ENCODE results near the gene GMDS. TPM values are rescaled to one million over a fixed set of nuclear protein-coding genes. Genes with fewer than 3 reads are reported as not detected.
A peak's percentile ranks its signal among the peaks of the same experiment; 100 is the strongest.

GMDS gene
- total RNA-seq, 4 donors from 2014 or later: 197 to 375 (median 215) TPM

GRCh38 chr6:1611322-1611571, 634.2 kb downstream of the GMDS start:
- TF ChIP-seq CTCF (IDR thresholded peaks at IDR 0.05) (no peak), POLR2A (IDR thresholded peaks at IDR 0.05) (no peak)
- Histone ChIP-seq H3K4me1 (peaks cover 0 to 56% (median 31%) of the 10 kb centered on the region in 4 donors), H3K27me3 (peaks cover 7 to 80% of the 10 kb centered on the region in 2 donors), H3K9me3 (no peaks in the 10 kb centered on the region), H3K4me3 (peak overlapping the region in 3 of 4 donors; percentile 53 to 66 (median 62)), H3K36me3 (no peaks in the 10 kb centered on the region), H3K27ac (no peak overlapping the region)
- no peak for DNase-seq

GRCh38 chr6:1610497-1611321, 634.7 kb downstream of the GMDS start:
- no peak for DNase-seq
- TF ChIP-seq POLR2A (IDR thresholded peaks at IDR 0.05) (no peak), CTCF (IDR thresholded peaks at IDR 0.05) (no peak)
- H3K4me3 ChIP-seq: peak overlapping the region; percentile 25 to 66 (median 58)
- peaks cover 0 to 59% (median 31%) of the 10 kb centered on the region in 4 donors for H3K4me1 ChIP-seq
- peak overlapping the region in 2 of 4 donors; percentile 70 to 73 for H3K27ac ChIP-seq
- H3K36me3 ChIP-seq: no peaks in the 10 kb centered on the region
- H3K9me3 ChIP-seq: no peaks in the 10 kb centered on the region
- peaks cover 7 to 85% of the 10 kb centered on the region in 2 donors for H3K27me3 ChIP-seq

GRCh38 chr6:1609648-1610496, 635.5 kb downstream of the GMDS start, which contains the start of gene FOXC1:
FOXC1 (plus strand) TSS chr6:1609915; CDS start chr6:1610446, 531 bp downstream.
- H3K27me3 ChIP-seq: peaks cover 9 to 87% of the 10 kb centered on the region in 2 donors
- H3K4me3 ChIP-seq: peak within 1 kb of the TSS; percentile 41 to 66 (median 58)
- peak in 2 of 3 donors; percentile 82 to 84 for DNase-seq
- no peaks in the 10 kb centered on the region for H3K36me3 ChIP-seq
- no peak for TF ChIP-seq POLR2A (IDR thresholded peaks at IDR 0.05)
- TF ChIP-seq CTCF (IDR thresholded peaks at IDR 0.05): no peak
- peaks cover 3 to 62% (median 36%) of the 10 kb centered on the region in 4 donors for H3K4me1 ChIP-seq
- peak within 1 kb of the TSS in 3 of 4 donors; percentile 38 to 73 (median 70) for H3K27ac ChIP-seq
- H3K9me3 ChIP-seq: no peaks in the 10 kb centered on the region

- H3K4me3 ChIP-seq: peak overlapping the region in 3 of 4 donors; percentile 53 to 66 (median 62)
- no peak overlapping the region for H3K27ac ChIP-seq
- H3K36me3 ChIP-seq: no peaks in the 10 kb centered on the region
- TF ChIP-seq CTCF (IDR thresholded peaks at IDR 0.05) (no peak), POLR2A (IDR thresholded peaks at IDR 0.05) (no peak)
- peaks cover 6 to 86% of the 10 kb centered on the region in 2 donors for H3K27me3 ChIP-seq
- peaks cover 7 to 62% (median 38%) of the 10 kb centered on the region in 4 donors for H3K4me1 ChIP-seq
- no peaks in the 10 kb centered on the region for H3K9me3 ChIP-seq
- DNase-seq: no peak
Observed at GRCh38 chr6:1609041-1609647, 636.3 kb downstream of the GMDS start.

Measured in Peyer's patch (tissue), 4 donors.